T-helper 2 cell (primary cell): ENCODE measurements around the gene ELMO1.
"Not testable (repeated sequence)": the region's sequence is repeated elsewhere in the genome, so short reads cannot be mapped to it uniquely, and the experiment has no call there.

Experiments
- DNase-seq, 5 experiments: peaks; one replicate each; pipeline versions ENCODE4 v3.0.0 to v3.0.0-alpha.2; 2012 to 2022

Gene ELMO1

DNA sequence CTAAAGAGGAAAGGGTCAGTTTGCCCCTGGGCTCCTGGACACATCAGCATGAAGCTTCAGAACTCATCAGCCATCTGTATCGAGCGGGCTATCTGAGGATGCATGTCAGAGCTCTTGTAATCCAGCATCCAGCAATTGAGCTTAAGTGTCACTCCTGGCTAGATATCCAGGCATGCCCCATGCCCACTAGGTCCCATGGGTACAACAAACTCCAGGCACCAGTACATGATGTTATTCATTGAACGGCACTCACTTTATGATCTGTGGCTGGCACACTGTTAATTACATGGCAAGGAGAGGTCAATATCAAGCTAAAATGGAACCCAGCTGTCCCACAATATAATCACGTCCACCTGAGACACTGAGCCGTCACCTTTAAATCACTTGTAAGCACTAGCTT, 274.2 kb downstream of the ELMO1 start:
- no peak for DNase-seq

DNA sequence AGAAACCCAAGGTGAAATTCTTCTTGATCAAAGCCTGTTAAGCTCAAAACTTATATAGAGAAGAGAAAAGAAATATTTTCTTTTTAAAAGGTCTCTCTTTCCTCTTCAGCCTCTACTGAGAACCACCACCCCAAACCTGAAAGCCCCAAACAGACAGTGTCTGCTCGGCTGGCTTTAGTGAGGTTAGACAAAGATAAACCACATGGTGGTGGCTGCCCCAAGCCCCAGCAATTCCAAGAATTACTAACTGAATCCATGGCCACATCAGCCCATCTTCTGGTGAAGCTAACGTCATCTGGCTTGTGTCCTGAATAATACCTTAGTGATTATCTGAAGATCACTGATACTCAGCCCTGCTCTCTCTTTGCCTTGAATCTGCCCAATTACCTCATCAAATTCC, 275.0 kb downstream of the ELMO1 start:
- peak in 1 of 5 experiments; percentile 48 for DNase-seq

GRCh38 chr7:37162106-37162505, 286.6 kb downstream of the ELMO1 start:
- DNase-seq = no peak

DNA sequence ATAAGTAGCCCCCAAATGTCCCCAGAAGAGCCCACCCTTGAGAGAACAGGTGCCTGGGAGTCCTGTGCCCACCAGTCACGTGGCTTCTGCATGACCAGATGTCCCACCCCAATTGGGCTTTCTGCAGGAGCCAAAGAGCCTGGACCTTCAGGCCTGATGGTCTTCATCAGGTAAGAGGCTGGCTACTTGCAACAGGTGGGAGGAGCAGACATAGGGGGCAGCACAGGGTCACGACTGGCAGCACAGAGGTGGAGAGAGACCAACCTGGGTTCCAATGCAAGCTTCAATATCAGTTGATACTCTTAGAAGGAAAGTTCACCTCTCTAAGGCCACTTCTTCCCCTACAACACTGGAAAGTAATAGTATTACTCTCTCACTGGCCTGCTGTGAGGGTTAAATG, 288.0 kb downstream of the ELMO1 start:
- no peak for DNase-seq

DNA sequence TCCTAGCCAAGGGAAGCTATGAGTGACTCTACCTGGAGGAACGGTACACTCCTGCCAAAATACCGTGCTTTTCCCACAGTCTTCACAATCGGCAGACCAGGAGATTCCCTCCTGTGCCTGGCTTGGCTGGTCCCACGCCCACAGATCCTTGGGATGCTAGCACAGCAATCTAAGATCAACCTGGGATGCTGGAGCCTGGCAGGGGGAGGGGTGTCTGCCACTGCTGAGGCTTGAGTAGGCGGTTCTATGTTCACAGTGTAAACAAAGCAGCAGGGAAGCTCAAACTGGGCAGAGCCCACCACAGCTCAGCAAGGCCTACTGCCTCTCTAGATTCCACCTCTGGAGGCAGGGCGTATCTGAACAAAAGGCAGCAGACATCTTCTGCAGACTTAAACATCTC, 295.3 kb downstream of the ELMO1 start:
- DNase-seq = no peak

DNA sequence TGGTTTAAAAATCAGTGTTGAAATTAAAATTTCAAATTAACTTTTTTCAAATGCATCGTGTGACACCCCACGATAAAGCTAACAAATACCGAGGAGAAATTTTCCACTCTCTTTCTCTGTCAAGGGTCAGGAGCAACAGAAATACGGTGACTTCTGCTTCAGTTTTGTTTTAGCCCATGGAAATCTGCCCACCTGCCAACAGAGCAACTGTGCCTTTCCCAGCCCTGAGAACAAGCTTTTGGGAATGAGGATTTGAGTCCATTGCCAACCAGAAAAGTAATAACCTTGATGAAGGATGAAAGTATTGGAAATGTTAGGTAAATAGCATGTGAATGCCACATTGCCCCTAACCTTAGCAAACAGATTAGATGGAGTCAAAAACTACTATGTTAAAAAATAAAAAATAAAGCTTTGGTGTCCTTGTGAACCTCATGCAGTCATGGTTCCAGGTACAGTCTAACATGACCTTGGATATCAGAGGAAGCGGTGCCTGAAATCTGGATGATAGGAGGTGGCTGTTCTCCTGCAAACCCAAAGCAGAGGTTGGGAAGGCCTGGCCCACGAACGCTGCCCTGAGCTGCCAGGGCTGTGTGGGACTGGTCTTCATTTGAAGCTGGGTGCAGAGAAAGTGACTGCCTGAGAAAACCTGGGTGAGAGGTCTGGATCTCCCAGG, 296.8 kb downstream of the ELMO1 start:
- no peak for DNase-seq

DNA sequence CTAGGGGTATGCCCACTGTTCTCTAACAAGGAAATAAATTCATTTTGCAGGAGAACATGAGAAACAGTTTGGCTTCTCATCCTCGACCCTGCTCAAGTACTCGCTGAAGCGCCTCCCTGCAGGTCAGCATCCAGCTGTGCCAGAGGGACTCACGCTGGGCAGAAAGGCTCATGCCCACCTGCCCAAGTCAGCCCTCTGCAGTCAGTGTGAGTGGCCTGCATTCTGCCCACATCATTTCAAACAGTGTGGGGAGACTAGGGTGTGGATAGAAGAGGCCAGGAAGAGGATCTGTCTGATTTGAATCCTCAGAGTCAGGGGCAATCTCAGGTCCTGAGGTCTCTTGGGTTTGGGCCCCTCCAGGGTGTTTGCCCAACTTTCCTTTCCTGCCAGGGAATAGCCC, 297.8 kb downstream of the ELMO1 start:
- no peak for DNase-seq

DNA sequence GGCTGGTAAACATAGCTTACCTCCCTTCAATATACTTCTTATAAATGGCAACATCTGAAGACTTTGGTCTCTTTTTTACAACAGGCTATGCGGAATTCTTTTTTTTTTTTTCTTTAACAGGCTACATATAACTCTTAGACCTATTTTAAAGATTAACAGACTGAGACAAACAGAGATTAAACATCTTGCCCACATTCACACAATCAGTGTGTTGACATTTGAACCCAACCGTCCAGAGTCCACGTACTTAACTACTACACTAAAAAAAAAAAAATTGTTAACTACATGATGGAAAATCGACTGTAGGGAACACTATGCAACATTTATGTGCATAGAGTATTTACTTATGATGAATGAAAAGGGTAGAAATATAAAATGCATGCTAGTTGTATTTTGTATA, 298.5 kb downstream of the ELMO1 start:
- DNase-seq = no peak

DNA sequence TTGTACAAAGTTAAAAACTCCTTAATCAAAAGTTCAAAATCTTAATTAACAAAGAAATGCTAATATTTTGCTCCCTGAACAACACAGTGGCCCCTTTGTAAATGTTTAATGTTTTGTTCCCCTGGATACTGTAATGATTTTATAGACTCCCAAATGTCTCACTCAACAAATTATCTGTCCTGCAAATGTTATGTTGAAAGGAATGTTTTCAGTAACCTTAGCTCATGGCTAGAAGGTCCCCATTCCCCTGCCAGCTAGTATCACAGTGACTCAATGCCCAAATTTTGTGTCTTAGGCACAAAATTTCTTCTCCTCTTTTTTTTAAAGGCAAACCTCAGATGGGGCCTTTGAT, 298.9 kb downstream of the ELMO1 start:
- no peak for DNase-seq

GRCh38 chr7:37149051-37149772, 299.5 kb downstream of the ELMO1 start:
- DNase-seq = no peak

GRCh38 chr7:37145682-37146081, 303.0 kb downstream of the ELMO1 start:
- DNase-seq = no peak

GRCh38 chr7:37144423-37144822, 304.2 kb downstream of the ELMO1 start:
- no peak for DNase-seq

- DNase-seq = no peak
These were observed 305.7 kb downstream of the ELMO1 start for GRCh38 chr7:37142958-37143357.

DNA sequence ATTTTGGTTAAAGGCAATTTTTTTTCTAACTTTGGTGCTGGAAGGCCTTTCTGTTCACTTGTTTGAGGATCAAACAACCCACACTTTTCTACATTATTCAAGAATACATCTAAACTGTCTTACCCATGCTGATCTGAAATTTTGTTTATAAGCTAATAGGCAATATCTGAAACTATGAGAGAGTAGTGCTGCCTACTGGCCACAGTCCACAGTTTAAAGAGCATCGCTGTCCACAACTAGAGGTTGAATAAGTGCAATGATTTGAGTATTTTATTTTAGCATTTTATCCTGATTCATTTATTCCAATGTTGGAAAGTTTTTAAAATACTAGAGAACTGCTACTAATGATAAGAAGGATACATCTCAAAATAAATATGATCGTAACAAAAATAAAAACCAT, 306.9 kb downstream of the ELMO1 start:
- no peak for DNase-seq

DNA sequence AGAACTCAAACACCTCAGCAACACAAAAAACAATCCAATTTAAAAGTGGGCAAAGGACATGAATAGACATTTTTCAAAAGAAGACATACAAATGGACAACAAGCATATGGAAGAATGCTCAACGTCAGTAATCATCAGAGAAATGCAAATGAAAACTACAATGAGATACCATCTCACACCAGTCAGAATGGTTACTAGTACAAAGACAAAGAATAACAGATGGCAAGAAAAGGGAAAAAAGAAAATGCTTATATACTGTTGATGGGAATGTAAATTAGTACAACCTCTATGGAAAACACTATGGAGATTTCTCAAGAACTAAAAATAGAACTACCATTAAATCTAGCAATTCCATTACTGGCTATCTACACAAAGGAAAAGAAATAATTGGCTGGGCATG, 314.8 kb downstream of the ELMO1 start:
- not testable (repeated sequence) for DNase-seq

DNA sequence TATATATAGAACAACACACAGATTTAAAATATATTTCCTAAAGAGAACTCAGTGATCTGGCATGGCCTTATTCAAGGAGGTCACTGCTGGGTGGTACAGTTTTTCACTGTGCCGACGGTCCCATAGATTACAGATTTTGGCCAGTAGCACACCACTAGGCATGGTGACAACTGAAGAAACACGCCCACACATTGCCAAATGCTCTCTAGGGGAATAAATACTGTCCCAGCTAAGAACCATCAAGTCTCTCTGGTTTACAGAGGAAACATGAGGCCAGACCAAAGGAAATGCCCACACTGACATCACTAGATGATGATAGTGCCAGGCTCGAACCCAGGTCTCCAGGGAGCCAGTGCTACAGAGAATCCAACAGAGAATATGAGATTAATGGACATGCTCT, 316.8 kb downstream of the ELMO1 start:
- DNase-seq = no peak

- DNase-seq = no peak
These were observed 319.6 kb downstream of the ELMO1 start for GRCh38 chr7:37129035-37129425.

DNA sequence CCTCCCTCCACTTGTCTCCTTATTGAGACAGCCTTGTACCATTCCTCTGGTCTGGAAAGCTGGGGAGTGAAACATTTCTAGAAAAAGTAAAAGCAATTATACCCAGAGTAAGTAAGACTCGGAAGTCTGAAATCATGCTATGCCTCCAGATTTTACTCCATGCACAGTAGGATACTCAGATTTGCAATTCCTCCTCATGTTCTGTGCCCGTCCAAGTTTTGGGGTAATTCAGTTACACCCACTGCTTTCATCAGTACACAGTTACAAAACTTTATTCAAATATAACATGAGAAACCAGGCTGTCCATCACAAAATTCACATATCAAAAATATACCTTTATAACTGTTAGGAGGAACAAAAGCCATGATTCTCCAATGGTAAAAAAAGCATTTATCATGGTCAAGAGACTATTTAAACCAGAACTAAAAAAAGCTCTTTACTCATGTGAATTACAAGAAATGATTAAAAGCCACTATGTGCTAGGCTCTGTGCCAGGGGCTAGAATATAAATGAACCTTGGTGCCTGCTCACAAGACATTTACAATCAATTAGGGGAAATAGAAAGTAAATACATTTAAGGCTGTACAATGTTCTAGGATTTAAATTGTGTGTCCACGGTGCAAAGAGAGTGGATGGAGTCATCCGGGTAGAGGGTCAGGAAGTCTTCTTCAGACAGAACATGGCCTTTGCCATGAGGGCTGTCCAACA, 320.2 kb downstream of the ELMO1 start:
- no peak for DNase-seq

GRCh38 chr7:37119296-37119860, 329.3 kb downstream of the ELMO1 start:
- no peak for DNase-seq

DNA sequence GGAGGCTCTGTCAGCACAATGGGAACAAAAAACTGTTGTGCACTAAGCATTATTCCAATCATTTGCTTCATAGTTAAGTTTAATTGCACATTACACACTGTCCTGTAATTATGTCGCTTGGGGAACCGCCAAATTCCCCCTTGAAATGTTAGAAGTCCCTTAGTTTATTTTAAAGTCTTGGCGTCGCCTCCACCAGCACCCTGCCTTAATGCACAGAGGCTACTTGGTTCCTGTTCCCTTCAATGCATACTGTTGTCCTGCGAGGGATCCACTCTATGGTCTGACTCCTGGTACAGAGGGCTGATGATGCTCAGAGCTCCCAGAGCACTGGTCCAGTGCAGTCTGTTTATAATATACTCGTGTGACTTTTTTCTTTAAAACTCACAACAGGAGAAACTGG, 330.7 kb downstream of the ELMO1 start:
- no peak for DNase-seq

DNA sequence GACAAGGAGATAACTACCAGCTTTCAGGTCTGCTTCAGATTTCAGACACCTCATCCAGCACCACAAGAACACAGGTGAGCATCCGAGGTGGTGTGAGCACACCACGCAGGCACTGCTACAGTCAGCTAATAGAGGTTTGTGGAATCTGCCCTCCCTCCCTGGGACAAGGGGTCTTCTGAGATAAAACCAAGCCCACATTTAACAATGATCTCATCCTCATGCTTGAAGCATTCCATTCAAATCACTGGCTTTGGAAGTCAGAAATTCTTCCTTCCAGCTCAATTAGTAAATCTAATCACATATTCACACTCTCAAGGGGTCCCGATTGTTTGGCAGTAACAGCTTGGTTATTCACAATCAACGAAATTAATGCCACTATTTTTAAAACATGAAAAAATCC, 331.4 kb downstream of the ELMO1 start:
- DNase-seq = no peak

GRCh38 chr7:37116093-37116701, 332.5 kb downstream of the ELMO1 start:
- no peak for DNase-seq

DNA sequence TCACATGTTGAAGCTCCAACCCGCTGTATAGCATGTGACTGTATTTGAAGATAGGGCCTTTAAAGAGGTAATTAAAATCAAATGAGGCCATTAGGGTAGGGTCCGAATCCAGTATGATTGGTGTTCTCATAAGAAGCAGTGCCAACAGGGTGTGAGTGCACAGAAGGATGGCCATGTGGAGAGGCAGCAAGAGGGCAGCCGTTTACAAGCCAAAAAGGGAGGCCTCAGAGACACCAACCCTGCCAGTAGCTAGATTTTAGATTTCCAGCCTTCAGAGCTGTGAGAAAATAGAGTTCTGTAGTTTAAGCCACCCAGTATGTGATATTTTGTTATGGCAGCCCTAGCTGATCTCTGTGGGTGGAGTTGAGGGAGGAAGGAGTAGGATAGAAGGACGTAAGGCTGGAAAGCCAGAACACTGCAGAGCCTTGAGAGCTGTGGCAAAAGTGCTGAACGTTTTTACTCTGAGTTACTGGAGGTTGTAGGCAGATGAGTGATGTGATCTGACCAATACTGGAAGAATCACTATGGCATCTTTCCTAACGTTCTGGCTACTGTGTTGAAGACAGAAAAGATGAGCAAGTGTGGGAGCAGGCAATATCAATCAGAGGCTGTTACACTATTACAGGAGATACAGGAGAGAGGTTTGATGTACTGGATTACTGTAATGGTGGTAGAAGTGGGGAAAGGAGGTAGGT, 334.9 kb downstream of the ELMO1 start:
- no peak for DNase-seq
